Activated naive CD8-positive, alpha-beta T cell (primary cell): ENCODE results near the gene NXPH2.

Experiments used
- H3K27ac Mint-ChIP-seq: one replicate; pipeline ENCODE4 v1.8.0; 2021; ENCODE audit warnings: mixed read lengths
- H3K27me3 Mint-ChIP-seq: one replicate; pipeline ENCODE4 v1.8.0; 2021; ENCODE audit warnings: mixed read lengths
- H3K36me3 Mint-ChIP-seq: one replicate; pipeline ENCODE4 v1.8.0; 2021; ENCODE audit warnings: mixed read lengths
- H3K4me1 Mint-ChIP-seq: one replicate; pipeline ENCODE4 v1.8.0; 2021; ENCODE audit warnings: low read depth, mixed read lengths
- H3K4me3 Mint-ChIP-seq: one replicate; pipeline ENCODE4 v1.8.0; 2021; ENCODE audit warnings: mild to moderate bottlenecking, mixed read lengths
- H3K9me3 Mint-ChIP-seq: one replicate; pipeline ENCODE4 v1.8.0; 2021; ENCODE audit warnings: low read depth, mixed read lengths

The NXPH2 gene

GRCh38 chr2:138727956-138728355 is 52.2 kb downstream of the NXPH2 start:
- Mint-ChIP-seq H3K4me3 (no peak overlapping the region), H3K9me3 (no peaks in the 10 kb centered on the region), H3K27me3 (no peaks in the 10 kb centered on the region), H3K27ac (no peak overlapping the region), H3K36me3 (no peaks in the 10 kb centered on the region), H3K4me1 (no peaks in the 10 kb centered on the region)

DNA sequence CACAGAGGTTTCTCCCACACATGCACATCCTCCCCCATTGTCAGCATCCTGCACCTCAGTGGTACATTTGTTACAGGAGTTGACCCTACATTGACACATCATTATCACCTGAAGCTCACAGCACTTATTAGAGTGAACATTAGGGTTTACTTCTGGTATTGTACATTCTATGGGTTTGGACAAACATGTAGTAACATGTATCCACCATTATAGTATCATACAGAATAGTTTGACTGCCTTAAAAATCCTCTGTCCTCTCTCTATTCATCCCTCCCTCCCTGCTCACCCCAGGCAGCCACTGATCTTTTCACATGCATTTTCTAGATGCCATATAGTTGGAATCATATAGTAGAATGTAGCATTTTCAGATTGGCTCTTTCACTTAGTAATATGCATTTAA is 53.5 kb downstream of the NXPH2 start:
- no peaks in the 10 kb centered on the region for H3K27me3 Mint-ChIP-seq

DNA sequence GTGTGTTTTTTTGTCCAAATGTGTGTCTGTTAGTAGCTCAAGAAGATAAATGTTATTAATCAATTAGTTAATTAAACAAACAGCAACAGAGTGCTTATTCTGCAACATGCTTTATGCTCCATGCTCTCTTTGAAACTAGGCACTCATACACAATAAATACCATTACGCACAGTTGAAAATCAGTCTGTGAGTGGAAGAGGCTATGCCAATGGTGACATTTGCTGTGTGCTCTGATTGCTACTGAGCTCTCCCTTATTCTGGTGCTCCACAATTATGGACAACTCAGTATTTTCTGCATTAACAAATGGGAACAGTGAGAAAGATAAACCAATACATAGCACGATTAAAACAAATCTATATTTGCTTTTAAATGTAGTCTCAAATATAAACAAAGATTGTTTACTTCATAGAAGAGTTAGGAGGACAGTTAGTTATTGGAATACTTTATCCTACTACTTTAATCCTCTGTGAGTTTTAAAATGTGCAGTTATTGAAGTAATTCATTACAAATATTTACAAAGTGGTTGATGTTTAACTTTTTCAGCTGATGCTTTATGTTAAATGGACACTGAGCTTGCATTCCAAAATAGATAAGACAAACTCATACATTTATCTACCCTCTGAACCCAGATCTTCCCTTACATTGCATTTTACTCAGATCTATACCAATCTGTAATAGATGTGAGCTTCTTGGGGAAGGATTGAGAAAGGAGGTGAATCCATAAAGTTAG is 55.3 kb downstream of the NXPH2 start:
- H3K9me3 Mint-ChIP-seq, result no peaks in the 10 kb centered on the region
- no peaks in the 10 kb centered on the region for H3K36me3 Mint-ChIP-seq
- no peak overlapping the region for H3K4me3 Mint-ChIP-seq
- no peaks in the 10 kb centered on the region for H3K4me1 Mint-ChIP-seq
- no peaks in the 10 kb centered on the region for H3K27me3 Mint-ChIP-seq
- no peak overlapping the region for H3K27ac Mint-ChIP-seq

More for the DNA sequence above, 53.5 kb downstream of the NXPH2 start:
- Mint-ChIP-seq H3K27ac (no peak overlapping the region), H3K4me3 (no peak overlapping the region), H3K36me3 (no peaks in the 10 kb centered on the region), H3K4me1 (no peaks in the 10 kb centered on the region), H3K9me3 (no peaks in the 10 kb centered on the region)

- H3K9me3 Mint-ChIP-seq, result no peaks in the 10 kb centered on the region
- H3K27me3 Mint-ChIP-seq, result no peaks in the 10 kb centered on the region
- no peak overlapping the region for H3K4me3 Mint-ChIP-seq
- no peaks in the 10 kb centered on the region for H3K36me3 Mint-ChIP-seq
- H3K27ac Mint-ChIP-seq, result no peak overlapping the region
- no peaks in the 10 kb centered on the region for H3K4me1 Mint-ChIP-seq
These were observed 55.9 kb downstream of the NXPH2 start for GRCh38 chr2:138724327-138724726.

DNA sequence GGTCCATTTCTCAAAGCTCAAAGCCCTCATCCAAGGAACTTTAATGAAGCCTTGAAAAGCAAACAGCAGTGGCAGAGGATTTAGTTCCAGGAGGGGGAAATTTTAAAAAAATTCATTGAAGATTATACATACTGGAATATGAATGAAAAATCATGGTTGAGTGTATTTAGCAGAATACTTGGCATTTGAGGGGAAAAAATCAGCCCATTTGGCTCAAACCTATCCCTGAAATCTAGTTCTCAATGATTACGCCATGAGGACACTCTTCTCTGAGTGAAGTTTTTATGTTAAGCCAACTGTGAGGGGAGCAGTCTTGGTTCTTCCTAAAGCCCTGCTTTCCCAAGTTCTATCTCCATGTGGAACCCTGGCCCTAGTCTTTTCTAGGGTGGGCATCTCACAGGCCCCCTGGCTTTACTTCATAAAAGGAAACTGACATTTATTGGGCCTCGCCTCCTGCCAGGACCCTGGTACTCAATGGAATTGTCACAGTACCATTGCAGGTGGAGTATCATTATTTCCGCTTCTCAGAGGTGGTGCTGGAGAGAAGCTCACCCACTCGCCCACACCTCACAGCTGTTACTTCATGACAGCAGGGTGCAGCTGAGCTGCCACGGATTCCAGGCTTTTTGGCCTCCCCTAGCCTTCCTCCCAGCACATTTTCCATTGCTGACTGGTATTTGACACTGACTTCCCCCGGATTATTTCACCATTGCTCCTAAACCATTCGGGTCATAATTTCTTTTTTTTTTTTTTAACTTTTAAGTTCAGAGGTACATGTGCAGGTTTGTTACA is 56.8 kb downstream of the NXPH2 start:
- no peak overlapping the region for H3K4me3 Mint-ChIP-seq
- no peaks in the 10 kb centered on the region for H3K9me3 Mint-ChIP-seq
- no peaks in the 10 kb centered on the region for H3K36me3 Mint-ChIP-seq
- H3K27me3 Mint-ChIP-seq, result no peaks in the 10 kb centered on the region
- no peak overlapping the region for H3K27ac Mint-ChIP-seq
- H3K4me1 Mint-ChIP-seq, result no peaks in the 10 kb centered on the region

DNA sequence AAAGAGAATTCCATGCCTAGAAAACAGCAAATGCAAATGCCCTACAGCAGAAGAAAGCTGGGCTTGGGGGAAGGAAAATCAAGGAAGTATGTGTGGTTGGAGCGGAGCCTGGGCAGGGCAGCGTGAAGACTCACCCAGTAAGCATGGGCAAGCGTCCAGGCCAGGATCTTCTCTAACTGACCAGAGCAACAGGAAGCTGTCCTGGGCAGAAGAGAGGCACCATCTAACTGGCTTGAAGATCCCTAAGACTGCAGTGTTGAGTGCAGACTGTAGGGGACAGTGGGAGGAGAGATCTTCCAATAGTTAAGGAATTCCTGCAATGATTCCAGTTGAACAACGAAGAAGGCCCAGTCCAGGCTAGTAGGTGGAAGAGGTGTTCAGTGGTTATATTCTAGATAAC is 57.9 kb downstream of the NXPH2 start:
- no peaks in the 10 kb centered on the region for H3K9me3 Mint-ChIP-seq
- no peaks in the 10 kb centered on the region for H3K4me1 Mint-ChIP-seq
- no peaks in the 10 kb centered on the region for H3K27me3 Mint-ChIP-seq
- no peaks in the 10 kb centered on the region for H3K36me3 Mint-ChIP-seq
- H3K27ac Mint-ChIP-seq, result no peak overlapping the region
- H3K4me3 Mint-ChIP-seq, result no peak overlapping the region

DNA sequence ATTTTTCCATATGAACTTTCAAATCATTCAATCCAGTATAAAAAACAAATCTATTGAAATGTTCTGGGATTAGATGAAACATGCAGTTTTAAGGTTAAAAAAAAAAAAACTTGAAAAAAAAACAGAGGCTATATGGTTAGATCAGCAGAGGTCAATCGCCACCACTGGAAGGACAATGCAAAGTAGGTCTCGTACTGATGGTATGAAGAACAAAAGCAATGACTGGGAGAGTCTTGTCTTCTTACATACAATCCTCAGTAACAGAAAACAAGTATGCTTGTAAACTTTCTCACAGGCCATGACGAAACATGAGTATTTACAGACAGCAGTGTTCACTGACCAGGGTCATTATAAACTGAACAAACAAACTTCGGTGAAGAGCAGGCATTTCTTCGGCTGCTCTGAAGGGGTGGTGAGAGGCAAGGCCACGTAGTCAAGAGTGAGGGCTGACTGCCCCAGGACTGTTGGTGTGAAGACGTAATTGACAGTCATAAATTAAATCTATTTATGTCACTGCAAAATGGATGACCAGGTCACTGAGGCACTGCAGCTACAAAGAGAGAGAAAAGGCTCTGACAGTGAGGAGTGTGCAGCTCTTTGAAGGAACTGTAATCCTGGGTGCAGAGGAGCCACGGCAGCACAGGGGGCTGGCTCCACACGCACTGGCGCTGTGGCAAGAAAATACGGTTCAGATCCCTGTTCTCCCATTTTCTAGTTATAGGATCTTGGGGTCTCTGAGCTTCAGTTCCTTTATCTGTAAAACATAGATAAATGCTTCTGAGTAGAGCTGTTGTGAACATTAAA is 60.0 kb downstream of the NXPH2 start:
- Mint-ChIP-seq H3K27ac (no peak overlapping the region), H3K27me3 (no peaks in the 10 kb centered on the region), H3K36me3 (no peaks in the 10 kb centered on the region), H3K4me1 (no peaks in the 10 kb centered on the region), H3K9me3 (no peaks in the 10 kb centered on the region), H3K4me3 (no peak overlapping the region)

- no peak overlapping the region for H3K27ac Mint-ChIP-seq
- no peaks in the 10 kb centered on the region for H3K4me1 Mint-ChIP-seq
- no peak overlapping the region for H3K4me3 Mint-ChIP-seq
These were observed 61.8 kb downstream of the NXPH2 start for GRCh38 chr2:138718405-138718804.

DNA sequence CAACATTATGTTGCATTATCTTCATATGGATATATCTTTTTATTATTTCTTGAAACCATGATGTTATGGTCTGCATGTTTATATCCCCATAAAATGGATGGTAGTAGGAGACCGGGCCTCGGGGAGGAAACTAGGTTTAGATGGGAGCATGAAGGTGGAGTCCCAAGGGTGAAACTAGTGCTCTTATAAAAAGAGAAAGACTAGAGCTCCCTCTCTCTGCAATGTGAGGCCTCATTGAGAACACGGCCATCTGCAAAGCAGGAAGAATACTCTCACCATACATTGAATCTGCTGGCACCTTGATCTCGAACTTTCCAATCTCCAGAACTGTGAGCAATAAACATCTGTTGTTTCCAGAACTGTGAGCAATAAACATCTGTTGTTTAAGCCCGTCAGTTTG is 64.0 kb downstream of the NXPH2 start:
- Mint-ChIP-seq H3K9me3 (no peaks in the 10 kb centered on the region), H3K27ac (no peak overlapping the region), H3K4me3 (no peak overlapping the region), H3K27me3 (no peaks in the 10 kb centered on the region), H3K4me1 (no peaks in the 10 kb centered on the region), H3K36me3 (no peaks in the 10 kb centered on the region)

More at GRCh38 chr2:138718405-138718804, 61.8 kb downstream of the NXPH2 start:
- Mint-ChIP-seq H3K27me3 (no peaks in the 10 kb centered on the region), H3K9me3 (no peaks in the 10 kb centered on the region), H3K36me3 (no peaks in the 10 kb centered on the region)

DNA sequence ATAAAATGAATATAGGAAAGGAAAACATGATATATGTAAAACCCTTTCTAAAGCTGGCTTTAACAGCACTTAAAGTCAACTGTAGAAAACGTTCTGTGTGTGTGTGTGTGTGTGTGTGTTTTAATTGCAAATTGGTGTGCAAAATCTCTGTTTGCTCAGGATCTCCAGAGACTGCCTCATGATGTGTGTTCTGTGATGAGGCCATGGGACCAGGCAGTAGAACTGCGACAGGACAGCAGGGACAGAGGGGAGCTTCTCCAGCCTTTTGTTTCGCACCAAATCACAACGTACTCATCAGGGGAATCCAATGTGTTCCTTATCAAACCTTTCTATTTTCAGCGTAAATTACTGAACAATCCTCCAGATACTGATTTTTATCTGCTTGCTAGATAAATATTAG is 66.7 kb downstream of the NXPH2 start:
- Mint-ChIP-seq H3K36me3 (no peaks in the 10 kb centered on the region), H3K4me3 (no peak overlapping the region), H3K9me3 (no peaks in the 10 kb centered on the region), H3K4me1 (no peaks in the 10 kb centered on the region), H3K27ac (no peak overlapping the region), H3K27me3 (no peaks in the 10 kb centered on the region)

- no peak overlapping the region for H3K27ac Mint-ChIP-seq
- no peaks in the 10 kb centered on the region for H3K36me3 Mint-ChIP-seq
- no peaks in the 10 kb centered on the region for H3K4me1 Mint-ChIP-seq
- H3K4me3 Mint-ChIP-seq, result no peak overlapping the region
- no peaks in the 10 kb centered on the region for H3K27me3 Mint-ChIP-seq
- H3K9me3 Mint-ChIP-seq, result no peaks in the 10 kb centered on the region
These were observed 67.1 kb downstream of the NXPH2 start for GRCh38 chr2:138713069-138713496.

- Mint-ChIP-seq H3K4me1 (no peaks in the 10 kb centered on the region), H3K9me3 (no peaks in the 10 kb centered on the region), H3K4me3 (no peak overlapping the region), H3K36me3 (no peaks in the 10 kb centered on the region), H3K27ac (no peak overlapping the region), H3K27me3 (no peaks in the 10 kb centered on the region)
These were observed 67.8 kb downstream of the NXPH2 start for GRCh38 chr2:138712212-138712979.

DNA sequence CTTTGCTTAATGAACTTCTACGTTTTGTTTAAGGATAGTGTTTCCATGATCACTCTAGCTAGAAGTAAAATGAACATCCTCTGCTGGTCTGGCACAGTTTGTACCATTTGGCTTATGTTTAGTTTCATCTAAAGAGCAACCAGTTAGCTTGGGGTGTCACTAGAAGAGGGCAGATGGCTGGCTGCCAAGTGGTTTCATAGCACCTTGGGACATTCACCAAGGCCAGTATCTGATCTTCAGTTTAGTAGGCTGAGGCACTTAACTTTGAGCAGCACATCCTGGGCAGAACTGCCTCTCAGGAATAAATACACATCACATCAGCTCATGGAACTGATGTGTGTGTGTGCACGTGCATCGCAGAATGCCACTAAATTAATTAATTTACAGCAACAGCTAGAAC is 68.4 kb downstream of the NXPH2 start:
- Mint-ChIP-seq H3K4me1 (no peaks in the 10 kb centered on the region), H3K4me3 (no peak overlapping the region), H3K27ac (no peak overlapping the region), H3K27me3 (no peaks in the 10 kb centered on the region), H3K9me3 (no peaks in the 10 kb centered on the region), H3K36me3 (no peaks in the 10 kb centered on the region)

DNA sequence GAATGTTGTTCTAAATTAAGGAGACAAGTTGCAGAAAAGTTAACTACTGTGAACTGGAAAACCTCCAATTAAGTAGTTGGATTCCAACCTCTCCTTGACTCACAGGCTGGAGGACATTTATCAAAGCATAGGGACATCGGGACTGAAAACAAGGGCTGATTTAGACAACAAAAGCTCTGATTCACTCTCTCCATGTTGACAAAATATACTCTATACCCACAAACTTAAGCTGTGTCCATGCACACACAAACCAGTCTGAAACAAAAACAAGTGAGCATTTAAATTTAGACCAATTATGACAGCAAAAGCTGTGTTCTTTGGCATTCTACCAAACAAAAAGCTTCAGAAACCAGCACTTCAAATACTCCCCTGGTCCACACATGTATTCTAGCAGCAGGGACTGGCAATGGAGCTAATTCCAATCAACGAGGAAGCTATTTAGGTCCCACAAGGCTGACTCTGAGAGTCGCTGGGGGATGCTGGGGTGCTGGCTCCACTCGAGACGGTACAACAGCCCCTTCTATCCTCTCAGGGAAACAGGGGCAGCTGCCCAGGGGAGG is 71.4 kb downstream of the NXPH2 start:
- H3K27ac Mint-ChIP-seq, result no peak overlapping the region
- H3K9me3 Mint-ChIP-seq, result no peaks in the 10 kb centered on the region
- no peaks in the 10 kb centered on the region for H3K4me1 Mint-ChIP-seq
- no peak overlapping the region for H3K4me3 Mint-ChIP-seq
- H3K36me3 Mint-ChIP-seq, result no peaks in the 10 kb centered on the region
- H3K27me3 Mint-ChIP-seq, result no peaks in the 10 kb centered on the region
